ENCODE measurements around the gene S100PBP.

S100PBP gene

GRCh38 chr1:32888677-32889420, 71.4 kb downstream of the S100PBP start:
- DNase-seq = no peak

- no peak for DNase-seq
These were observed 72.4 kb downstream of the S100PBP start for GRCh38 chr1:32889731-32890278.

DNA sequence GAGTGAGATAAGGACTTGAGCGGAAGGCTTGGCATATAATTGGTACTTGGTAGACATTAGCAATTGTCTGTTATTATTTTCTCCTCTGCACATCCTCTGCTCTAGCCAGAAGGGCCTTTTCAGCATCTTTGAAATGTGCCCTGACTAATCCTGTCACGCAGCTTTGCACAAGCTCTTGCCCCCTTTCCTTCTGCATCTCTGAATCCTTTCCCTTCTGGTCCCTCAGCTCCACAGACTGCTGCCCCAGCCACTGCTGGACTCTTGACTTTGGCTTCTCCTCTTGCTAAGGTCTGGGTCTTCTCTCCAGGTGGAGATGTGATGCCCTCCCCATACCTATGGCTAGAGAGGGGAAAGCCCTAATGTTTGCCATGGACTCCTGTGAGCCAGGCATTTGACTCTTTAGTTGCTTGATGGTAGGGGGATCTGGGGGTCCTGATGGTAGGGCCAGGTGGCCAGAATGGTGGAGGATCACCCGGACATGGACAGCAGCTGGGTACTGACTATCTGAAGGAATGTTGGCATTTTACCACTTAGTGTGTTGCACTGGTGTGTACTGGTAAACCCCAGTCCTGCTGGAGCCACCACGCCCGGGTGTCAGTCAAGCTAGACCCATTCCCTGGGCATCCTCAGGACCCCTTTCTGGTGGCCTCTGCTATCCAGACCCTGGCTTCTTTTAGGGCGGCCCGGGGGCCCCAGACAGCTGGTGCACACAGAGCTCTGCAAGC, 73.2 kb downstream of the S100PBP start:
- DNase-seq = no peak

DNA sequence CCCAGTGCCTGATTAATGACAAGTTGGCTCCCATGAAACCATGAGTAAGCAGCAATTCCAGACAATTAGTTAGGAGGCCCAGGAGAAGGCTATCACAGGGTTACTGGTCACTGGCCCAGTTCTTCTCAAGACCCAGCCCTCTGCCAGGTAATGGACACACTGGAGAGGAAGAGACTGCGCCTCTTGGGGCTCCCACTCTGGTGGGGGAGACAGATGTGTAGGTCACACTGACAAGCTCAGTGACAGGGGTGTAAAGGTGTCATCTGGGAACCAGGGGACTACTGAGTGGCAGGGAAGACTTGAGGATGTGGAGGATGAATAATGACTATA, 73.8 kb downstream of the S100PBP start:
- DNase-seq = no peak

- DNase-seq = no peak
These were observed 74.2 kb downstream of the S100PBP start for GRCh38 chr1:32891630-32892029.

DNA sequence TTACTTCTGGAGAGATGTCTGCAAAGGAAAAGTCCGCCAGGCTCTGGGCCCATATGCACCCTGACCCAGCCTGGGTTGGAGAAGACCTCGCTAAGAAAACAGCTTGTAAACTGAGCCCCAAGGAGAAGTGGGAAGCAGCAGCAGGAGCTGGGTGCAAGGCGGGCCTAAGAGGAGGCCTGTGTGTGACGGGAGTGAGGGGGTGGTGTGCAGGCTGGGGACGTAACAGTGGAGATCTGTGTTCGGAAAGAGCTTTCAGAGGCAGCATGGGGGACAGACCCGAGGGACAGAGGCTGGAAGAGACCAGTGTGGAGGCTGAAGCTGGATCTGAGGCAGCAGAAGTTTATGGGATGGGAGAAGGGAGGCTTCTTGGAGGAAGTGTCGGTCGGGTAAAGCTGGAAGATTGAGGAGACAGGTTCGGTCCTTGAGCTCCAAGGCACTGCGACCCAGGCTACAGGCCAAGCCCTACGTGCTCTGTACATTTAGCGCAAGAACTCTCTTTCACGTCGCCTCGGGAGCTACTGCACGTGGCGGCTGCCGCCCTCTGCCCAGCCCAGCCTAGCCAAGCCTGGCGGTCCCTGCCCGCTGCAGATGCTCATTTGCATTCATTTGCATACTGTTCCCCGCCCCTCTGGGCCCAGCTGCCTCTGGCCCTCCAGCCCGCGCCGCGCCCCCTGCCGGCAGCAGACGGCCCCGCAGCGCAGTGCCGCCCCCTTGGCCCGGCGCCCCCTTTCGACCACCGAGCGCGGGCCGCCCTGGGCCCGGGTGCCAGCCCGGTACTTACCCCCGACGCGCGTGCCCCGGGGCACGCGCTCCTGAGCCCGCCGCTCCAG, 75.1 kb downstream of the S100PBP start:
- peak; percentile 40 to 65 for DNase-seq

DNA sequence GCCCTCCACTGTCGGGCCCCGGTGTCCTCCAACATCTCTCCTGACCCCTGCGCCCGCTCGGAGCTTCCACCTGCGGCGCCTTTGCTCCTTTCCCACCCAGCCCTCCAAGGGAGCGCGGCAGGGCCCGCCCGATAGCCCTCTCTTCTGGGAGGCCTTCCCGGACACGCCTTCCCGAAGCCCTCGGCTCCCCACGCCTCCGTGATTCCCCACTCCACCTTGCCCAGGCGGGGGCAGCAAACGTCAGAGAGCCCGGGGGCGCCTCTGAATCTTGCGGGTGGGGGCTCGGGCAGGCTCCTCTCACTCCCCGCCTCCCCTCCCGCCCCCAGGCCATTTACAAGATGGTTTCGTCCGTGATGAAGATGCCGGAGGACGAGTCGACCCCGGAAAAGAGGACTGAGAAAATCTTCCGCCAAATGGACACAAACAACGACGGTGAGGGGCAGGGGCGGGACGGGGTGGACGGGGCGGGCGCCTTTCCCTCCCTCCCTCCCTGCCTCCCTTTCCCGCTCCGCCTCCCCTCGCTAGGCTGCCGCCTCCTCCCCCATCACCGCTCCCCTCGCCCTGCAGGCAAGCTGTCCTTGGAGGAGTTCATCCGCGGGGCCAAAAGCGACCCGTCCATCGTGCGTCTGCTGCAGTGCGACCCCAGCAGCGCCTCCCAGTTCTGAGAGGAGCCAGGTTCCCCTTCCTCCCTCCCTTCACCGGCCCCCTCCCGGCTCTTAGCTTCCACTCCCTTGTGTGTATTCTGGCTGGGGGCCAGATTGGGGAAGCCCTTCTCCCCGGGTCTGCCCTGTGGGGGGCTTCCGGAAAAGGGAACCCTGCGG, 76.0 kb downstream of the S100PBP start:
- DNase-seq = no peak

DNA sequence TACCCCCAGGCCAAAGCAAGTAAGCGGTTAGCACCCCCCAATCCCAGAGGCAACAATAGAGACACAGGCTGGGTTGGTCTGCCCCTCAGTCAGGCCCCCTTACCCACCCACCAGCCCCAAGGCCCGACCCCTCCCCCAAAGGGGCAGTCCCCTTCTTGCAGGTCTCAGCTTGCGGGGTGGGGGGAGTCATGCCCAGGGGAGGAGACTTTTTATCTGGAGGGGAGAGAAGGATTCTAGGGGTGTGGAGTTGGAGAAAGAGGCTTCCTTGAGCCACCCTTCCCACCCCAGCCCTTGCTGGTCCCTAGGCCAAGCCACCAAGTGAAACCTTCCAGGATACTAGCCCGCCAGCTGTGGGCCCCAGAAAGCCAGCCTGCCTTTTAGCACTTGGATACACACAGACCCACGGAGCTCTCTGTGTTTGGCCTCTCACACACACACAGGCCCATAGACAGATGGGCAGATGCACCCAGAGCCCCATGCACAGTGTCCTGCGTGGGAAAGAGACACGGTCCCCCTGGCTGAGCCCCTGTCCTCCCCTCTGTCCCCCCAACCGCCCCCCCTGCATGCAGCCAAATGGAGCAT, 76.7 kb downstream of the S100PBP start:
- no peak for DNase-seq

DNA sequence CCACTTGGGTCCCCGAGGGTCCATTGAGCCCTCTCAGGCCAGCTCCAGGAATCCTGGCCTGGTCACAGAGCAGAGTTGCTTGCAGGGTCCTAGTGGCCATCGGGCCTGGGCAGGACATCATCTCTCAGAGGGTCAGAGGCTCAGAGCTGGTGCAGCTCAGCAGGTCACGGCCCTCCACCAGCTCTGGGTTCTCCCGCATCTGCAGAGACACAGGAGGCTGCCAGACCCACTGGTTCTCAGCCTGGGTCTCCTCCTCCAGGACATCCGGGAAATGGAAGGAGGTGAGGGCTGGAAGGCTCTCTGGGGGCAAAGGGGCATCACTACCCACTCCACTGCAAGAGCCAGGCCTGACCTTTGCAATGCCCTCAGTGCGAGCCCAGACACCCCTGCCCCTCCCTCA, 77.2 kb downstream of the S100PBP start:
- no peak for DNase-seq

- DNase-seq = no peak
These were observed 78.1 kb downstream of the S100PBP start for GRCh38 chr1:32895325-32896215.

- no peak for DNase-seq
These were observed 79.0 kb downstream of the S100PBP start for GRCh38 chr1:32896451-32896850.

DNA sequence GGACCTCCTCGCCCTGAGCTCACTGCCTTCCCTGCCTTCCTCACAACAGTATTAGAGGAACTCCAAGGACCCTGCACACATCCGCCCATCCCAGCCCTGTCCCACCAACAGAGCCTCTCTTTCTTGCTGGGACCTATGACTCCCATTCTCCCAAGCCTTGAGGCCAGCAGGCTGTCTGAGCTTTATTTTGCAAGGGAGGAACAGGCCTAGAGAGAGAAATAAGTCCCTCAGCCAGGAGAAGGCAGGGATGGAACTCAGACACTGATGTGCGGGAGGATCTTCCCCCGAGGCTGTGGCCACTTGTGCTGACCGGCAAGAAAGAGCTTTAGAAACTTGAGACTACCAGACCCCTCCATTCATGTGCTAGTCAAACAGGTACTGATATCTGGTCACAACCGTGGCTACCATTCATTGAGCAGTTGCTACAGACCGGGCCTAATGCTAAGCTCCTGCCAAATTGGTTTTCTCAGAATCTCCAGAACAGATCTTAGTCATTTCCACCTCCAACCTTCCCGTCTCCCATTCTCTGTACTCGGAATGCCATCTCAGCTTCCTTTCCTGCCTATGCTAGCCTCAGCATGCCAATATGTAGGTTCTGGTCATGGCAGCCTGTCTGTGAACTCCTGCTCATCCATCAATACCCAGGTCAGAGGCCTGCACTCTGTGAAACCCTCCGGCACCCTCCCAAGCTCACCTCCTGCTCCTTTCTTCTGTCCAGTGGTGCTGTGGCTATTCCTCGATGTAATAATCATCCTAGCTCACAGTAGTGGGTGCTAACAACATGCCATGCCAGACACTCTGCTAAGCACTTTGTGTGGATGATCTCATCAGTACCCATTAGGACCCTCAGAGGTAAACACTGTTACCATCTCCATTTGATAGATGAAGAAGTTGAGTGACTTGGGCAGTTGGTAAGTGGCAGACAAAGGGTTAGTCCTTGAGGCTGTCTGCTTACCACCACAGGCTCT, 79.9 kb downstream of the S100PBP start:
- no peak for DNase-seq

- no peak for DNase-seq
These were observed 80.6 kb downstream of the S100PBP start for GRCh38 chr1:32898056-32898455.

DNA sequence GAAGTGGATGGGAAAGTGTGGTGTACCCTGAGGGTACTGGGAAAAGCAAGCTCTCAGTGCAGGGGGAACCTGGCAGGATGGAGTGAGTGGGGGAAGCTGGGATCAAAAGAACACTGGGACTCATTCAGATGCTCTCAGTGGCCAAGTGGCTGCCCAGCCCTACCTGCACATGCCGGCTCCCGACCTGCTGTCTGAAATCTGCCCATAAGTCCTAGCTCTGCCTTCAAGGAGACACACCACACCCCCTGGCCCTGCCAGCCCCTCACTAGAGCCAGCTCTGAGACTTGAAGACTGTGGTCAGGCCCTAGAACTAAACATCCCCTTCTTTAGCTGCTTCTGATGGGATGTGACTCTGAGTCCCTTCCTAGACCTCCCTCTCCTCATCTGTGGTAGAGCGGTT, 81.5 kb downstream of the S100PBP start:
- no peak for DNase-seq

GRCh38 chr1:32899586-32900296, 82.3 kb downstream of the S100PBP start:
- DNase-seq = no peak

- no peak for DNase-seq
These were observed 83.0 kb downstream of the S100PBP start for GRCh38 chr1:32900371-32900955.

GRCh38 chr1:32900956-32901822, 83.7 kb downstream of the S100PBP start, which contains the start of gene TMEM54:
TMEM54 (minus strand) TSS chr1:32901389; CDS start chr1:32901238, 151 bp downstream.
- no peak for DNase-seq
